ENCODE results near the gene ISM1.

GRCh38 chr20:13255356-13255755, 34.3 kb downstream of the ISM1 start:
- TF ChIP-seq POLR2A (IDR thresholded peaks at IDR 0.05) (no peak), CTCF (IDR thresholded peaks at IDR 0.05) (no peak)
